Renal cortex interstitium (tissue), 11 donors: ENCODE measurements around the gene TGFBRAP1. TPM values are rescaled to one million over a fixed set of nuclear protein-coding genes. Genes with fewer than 3 reads are reported as not detected.

Experiments used
- DNase-seq, 11 donors: peaks; one replicate each; pipeline ENCODE4 v3.0.0-alpha.2; 2013; ENCODE audit warnings: low read depth in 9 of 11, low spot score in 4 of 11; ENCODE audit errors: extremely low read depth in 1 of 11
- polyA plus RNA-seq, 3 donors: library from polyadenylated mRNA; unstranded; fragments of 120-200 nt; gene quantifications; one replicate each; pipeline ENCODE4 v1.2.1, GENCODE V29; 2013; ENCODE audit not compliant: insufficient read length in 3 of 3

The TGFBRAP1 gene
- polyA plus RNA-seq, 3 donors = 15.0 to 15.6 (median 15.1) TPM

GRCh38 chr2:105215586-105216192 lies 113.8 kb downstream of the TGFBRAP1 start:
- DNase-seq = no peak

Other genes with a start within 250 kb of the TGFBRAP1 start
- under 1 TPM in 1 of 3 donors, not detected in 2; 0.11 TPM for gene GPR45, start 88.0 kb downstream of the TGFBRAP1 start, polyA plus RNA-seq
- 10 to 100 TPM; 22.9 to 28.8 (median 25.1) TPM for gene C2orf49, start 7.8 kb upstream of the TGFBRAP1 start, polyA plus RNA-seq
- 10 to 100 TPM; 27.4 to 34.6 (median 30.6) TPM for gene FHL2, start 69.3 kb upstream of the TGFBRAP1 start, polyA plus RNA-seq